Body of pancreas (tissue), 4 donors: ENCODE measurements around the gene EDIL3. TPM values are rescaled to one million over a fixed set of nuclear protein-coding genes. Genes with fewer than 3 reads are reported as not detected.
"Not testable (repeated sequence)": the region's sequence is repeated elsewhere in the genome, so short reads cannot be mapped to it uniquely, and the experiment has no call there.

Experiments
- ATAC-seq: fragments of 150-250 bp; one replicate; pipeline ENCODE4 v1.9.1; 2016
- DNase-seq, 4 donors: peaks; one replicate each; pipeline ENCODE4 v3.0.0-alpha.2; 2019
- H3K27ac ChIP-seq, 4 donors: fragments of 200-600 bp; sonication (generic); 1 replicate in 3 of 4; 2 replicates in 1 of 4; pipeline versions ENCODE4 v1.5.1 to v1.6.1; 2016 to 2019; ENCODE audit warnings: mild to moderate bottlenecking in 1 of 4, mixed read lengths in 1 of 4, moderate library complexity in 1 of 4
- H3K27me3 ChIP-seq, 2 donors: fragments of 200-600 bp; sonication (generic); one replicate each; pipeline ENCODE4 v1.6.0; 2016; ENCODE audit warnings: mild to moderate bottlenecking in 1 of 2
- H3K36me3 ChIP-seq, 2 donors: fragments of 200-600 bp; sonication (generic); replicated peaks in 1 of 2; 2 replicates each; pipeline ENCODE4 v1.5.1; 2016; ENCODE audit warnings: low read depth in 2 of 2; ENCODE audit not compliant: insufficient read depth in 1 of 2
- H3K4me1 ChIP-seq: fragments of 200-600 bp; sonication (generic); one replicate; pipeline ENCODE4 v1.6.0; 2016
- H3K4me3 ChIP-seq, 2 donors: fragments of 200-600 bp; sonication (generic); 1 replicate in 1 of 2; 2 replicates in 1 of 2; pipeline ENCODE4 v1.5.1; 2016 to 2019
- H3K9me3 ChIP-seq, 3 donors: fragments of 200-600 bp; sonication (generic); 1 replicate in 2 of 3; 2 replicates in 1 of 3; pipeline ENCODE4 v1.5.1; 2016
- POLR2A ChIP-seq, 3 donors: fragments of 450-650 bp; IDR thresholded peaks; one replicate each; pipeline ENCODE4 v1.6.1; 2016; ENCODE audit warnings: antibody characterized with exemption in 3 of 3, mild to moderate bottlenecking in 2 of 3
- WGBS, 2 donors: methylation state at CpG; one replicate each; pipeline ENCODE4 v1.1.5; 2017; 5-methylcytosine and 5-hydroxymethylcytosine counted together
- intact Hi-C: fragments of 100-400 bp; cut with DNase I; formaldehyde crosslinking; loops from one replicate; pipeline ENCODE4 v1.15.1; 2023
- total RNA-seq, 2 donors: library from RNA; depleted of rRNA; stranded (reverse); fragments of >200 nt; gene quantifications; one replicate each; pipeline ENCODE4 v1.1.0, GENCODE V29; 2016
- TF ChIP-seq, protein P1 (sequence below), 7 experiments: fragments of 450-650 bp in 4 of 7; fragments of 200-600 bp in 3 of 7; sonication (generic) in 3 of 7; IDR thresholded peaks; one replicate each; pipeline ENCODE4 v1.5.1; 2016 to 2019; ENCODE audit warnings: antibody characterized with exemption in 7 of 7

Gene EDIL3
- total RNA-seq, 2 donors from 2014 or later: 2.3 to 4.7 TPM

- intact Hi-C loops: no loop called here
- H3K9me3 ChIP-seq: no peaks in the 10 kb centered on the region
These were observed 221.0 kb downstream of the EDIL3 start for GRCh38 chr5:84163671-84164070.

DNA sequence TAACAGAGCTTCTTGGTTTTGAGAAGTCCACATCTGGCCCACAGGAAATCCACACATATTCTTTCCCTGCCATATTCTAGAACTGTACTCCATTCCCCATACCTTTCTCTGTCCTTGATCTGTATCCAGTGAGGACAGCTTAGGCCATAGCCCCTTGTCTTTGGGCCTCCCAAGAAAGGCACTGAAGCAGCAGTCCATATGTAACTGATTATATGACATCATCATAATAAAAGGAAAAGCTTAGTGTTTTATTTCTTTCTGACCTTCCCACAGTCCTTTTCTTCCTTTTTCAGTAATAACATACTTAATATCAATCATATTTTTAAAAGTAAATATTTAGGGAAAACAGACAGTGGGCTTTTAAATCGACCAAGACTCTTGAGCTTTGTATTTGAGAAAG, 222.0 kb downstream of the EDIL3 start:
- DNase-seq (no peak), ATAC-seq (no peak)
- Histone ChIP-seq H3K27ac (no peak overlapping the region), H3K27me3 (no peaks in the 10 kb centered on the region), H3K4me1 (no peaks in the 10 kb centered on the region), H3K36me3 (no peaks in the 10 kb centered on the region), H3K4me3 (no peak overlapping the region), H3K9me3 (no peaks in the 10 kb centered on the region)
- 36 to 39% methylated on average over 1 of the region's 1 CpG for WGBS, 2 donors
- no peak for TF ChIP-seq POLR2A (IDR thresholded peaks at IDR 0.05)
- TF ChIP-seq, protein P1, sequence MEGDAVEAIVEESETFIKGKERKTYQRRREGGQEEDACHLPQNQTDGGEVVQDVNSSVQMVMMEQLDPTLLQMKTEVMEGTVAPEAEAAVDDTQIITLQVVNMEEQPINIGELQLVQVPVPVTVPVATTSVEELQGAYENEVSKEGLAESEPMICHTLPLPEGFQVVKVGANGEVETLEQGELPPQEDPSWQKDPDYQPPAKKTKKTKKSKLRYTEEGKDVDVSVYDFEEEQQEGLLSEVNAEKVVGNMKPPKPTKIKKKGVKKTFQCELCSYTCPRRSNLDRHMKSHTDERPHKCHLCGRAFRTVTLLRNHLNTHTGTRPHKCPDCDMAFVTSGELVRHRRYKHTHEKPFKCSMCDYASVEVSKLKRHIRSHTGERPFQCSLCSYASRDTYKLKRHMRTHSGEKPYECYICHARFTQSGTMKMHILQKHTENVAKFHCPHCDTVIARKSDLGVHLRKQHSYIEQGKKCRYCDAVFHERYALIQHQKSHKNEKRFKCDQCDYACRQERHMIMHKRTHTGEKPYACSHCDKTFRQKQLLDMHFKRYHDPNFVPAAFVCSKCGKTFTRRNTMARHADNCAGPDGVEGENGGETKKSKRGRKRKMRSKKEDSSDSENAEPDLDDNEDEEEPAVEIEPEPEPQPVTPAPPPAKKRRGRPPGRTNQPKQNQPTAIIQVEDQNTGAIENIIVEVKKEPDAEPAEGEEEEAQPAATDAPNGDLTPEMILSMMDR (IDR thresholded peaks at IDR 0.05): no peak
- intact Hi-C loops: no loop called here

More at GRCh38 chr5:84163671-84164070, 221.0 kb downstream of the EDIL3 start:
- no peak overlapping the region for H3K27ac ChIP-seq
- no peaks in the 10 kb centered on the region for H3K27me3 ChIP-seq
- TF ChIP-seq POLR2A (IDR thresholded peaks at IDR 0.05): no peak
- TF ChIP-seq, protein P1 (IDR thresholded peaks at IDR 0.05): no peak
- no peaks in the 10 kb centered on the region for H3K4me1 ChIP-seq
- ATAC-seq: no peak
- H3K4me3 ChIP-seq: no peak overlapping the region
- WGBS, 2 donors: 52 to 63% methylated on average over 1 of the region's 1 CpG
- H3K36me3 ChIP-seq: no peaks in the 10 kb centered on the region
- no peak for DNase-seq

GRCh38 chr5:84160650-84161049, 224.0 kb downstream of the EDIL3 start:
- H3K27me3 ChIP-seq, H3K4me1 ChIP-seq, H3K27ac ChIP-seq, ATAC-seq, H3K4me3 ChIP-seq, intact Hi-C loops, H3K9me3 ChIP-seq, H3K36me3 ChIP-seq, DNase-seq: not testable (repeated sequence)

GRCh38 chr5:84149094-84149493, 235.6 kb downstream of the EDIL3 start:
- 72 to 76% methylated on average over 3 of the region's 3 CpGs for WGBS, 2 donors
- H3K27ac ChIP-seq: no peak overlapping the region
- H3K4me3 ChIP-seq: no peak overlapping the region

DNA sequence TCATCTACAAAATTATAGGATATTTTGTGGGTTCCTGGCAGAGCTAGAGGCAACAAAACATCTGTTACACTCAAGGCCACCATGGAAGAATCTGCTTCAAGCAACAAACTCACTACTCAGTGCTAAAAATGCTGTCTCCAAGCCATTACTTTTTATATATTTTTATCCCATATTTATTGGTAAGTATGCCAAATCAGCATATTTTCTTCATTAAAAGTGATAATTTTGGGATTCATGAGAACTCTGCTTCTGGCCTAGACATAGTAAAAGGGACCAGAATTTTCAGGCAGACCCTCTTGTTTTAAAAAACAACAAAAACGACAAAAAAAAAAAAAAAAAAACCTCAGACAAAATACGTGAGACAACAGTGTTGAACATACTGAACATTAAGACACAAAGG, 236.0 kb downstream of the EDIL3 start:
- Histone ChIP-seq H3K4me1 (no peaks in the 10 kb centered on the region), H3K4me3 (no peak overlapping the region), H3K27ac (no peak overlapping the region), H3K9me3 (no peaks in the 10 kb centered on the region), H3K27me3 (no peaks in the 10 kb centered on the region), H3K36me3 (no peaks in the 10 kb centered on the region)
- WGBS, 2 donors: 51 to 54% methylated on average over 2 of the region's 2 CpGs
- DNase-seq: no peak
- intact Hi-C loops: no loop called here
- TF ChIP-seq POLR2A (IDR thresholded peaks at IDR 0.05): no peak
- TF ChIP-seq, protein P1 (IDR thresholded peaks at IDR 0.05): no peak
- ATAC-seq: no peak

More at GRCh38 chr5:84149094-84149493, 235.6 kb downstream of the EDIL3 start:
- intact Hi-C loops: no loop called here
- no peak for ATAC-seq
- Histone ChIP-seq H3K9me3 (no peaks in the 10 kb centered on the region), H3K27me3 (no peaks in the 10 kb centered on the region), H3K36me3 (no peaks in the 10 kb centered on the region), H3K4me1 (no peaks in the 10 kb centered on the region)
- TF ChIP-seq POLR2A (IDR thresholded peaks at IDR 0.05): no peak
- TF ChIP-seq, protein P1 (IDR thresholded peaks at IDR 0.05): no peak
- DNase-seq: no peak
